Suppressor macrophage (primary cell): ENCODE results near the gene PNMA8B.

ENCODE experiments used
- DNase-seq, 4 experiments: peaks; one replicate each; pipeline ENCODE4 v3.0.0-alpha.2; 2020 to 2022

PNMA8B gene

DNA sequence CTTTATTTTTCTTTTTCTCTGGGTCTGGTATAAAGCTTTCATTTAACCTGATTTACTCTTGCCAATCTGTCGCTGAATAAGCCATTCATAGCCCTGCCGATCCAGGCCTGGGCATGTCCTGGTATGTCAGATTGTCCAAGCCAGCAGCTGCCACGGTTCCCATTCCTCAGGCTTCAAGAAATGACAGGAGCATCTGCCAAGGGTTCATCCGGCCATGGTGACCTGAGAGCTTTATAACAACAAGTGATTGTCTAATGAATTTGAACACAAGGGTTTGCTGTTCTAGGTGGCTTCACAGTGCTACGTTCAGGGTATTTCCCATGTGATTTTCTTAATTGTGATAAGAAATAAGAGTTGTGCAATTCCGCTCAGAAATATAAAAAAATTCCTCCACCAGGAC, 44.3 kb downstream of the PNMA8B start:
- DNase-seq: no peak

DNA sequence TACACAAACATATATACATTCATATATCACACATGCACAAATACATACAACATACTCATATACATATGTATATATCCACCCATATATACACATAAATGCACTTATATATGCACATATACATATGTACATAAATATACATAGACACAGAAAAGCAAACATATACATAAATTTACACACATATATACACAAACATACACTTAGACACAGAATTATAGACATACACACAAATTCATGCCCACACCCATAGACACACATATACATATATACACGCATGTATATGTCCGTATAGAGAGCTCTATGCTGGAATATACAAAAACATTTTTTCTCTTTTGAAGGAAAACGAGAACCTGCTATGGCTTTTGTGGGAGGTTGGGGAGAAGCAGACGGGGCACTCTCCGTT, 44.9 kb downstream of the PNMA8B start:
- DNase-seq: no peak

DNA sequence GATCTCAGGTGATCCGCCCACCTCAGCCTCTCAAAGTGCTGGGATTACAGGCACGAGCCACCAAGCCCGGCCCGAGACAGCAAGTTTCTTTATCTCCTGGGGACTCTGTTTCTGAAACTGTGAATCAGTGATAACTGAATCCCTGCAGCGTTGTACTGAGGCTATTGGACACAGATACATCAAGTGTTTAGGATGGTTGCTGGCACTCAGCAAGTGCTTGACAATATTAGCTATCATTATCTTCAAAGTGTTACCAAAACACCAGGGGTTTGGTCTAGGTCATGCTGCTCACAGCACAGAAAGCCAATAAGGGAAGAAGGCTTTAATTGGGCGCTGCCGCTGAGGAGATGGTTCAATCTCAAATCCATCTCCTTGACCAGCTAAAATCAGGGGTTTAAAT, 46.4 kb downstream of the PNMA8B start:
- no peak for DNase-seq

DNA sequence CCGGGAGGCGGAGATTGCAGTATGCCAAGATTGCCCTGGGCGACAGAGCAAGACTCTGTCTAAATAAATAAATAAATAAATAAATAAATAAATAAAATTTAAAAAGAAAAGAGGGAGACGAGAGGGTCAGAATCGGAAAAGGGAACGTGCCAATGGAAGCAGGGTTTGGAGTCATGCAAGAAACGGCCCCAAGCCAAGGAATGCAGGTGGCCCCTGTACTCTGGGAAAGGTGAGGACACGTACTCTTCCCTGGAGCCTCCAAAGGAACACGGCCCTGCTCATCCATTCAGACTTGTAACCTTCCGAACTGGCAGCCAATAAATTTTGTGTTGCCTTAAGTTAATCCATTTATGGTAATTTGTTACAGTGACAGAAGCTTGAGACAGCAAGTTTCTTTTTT, 47.1 kb downstream of the PNMA8B start:
- DNase-seq: no peak

DNA sequence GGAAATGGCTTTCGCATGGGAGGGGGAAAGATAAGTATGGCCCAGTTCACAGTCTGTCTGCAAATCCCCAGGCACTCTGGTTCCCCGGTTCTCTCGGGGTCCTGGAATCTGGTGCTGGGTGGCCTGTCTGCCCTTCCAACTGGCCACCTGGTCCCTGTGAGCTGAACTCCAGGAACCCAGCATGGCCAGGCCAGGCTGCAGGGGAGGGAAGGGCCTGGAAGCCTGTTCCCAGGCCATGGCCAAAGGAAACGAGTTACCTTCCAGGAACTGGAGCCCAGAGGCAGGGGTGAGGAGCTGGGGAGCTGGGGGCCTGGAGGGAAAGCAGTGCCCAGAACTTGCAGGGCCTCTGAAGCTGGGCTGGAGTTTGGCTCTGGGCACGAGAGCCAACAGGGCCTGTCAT, 47.8 kb downstream of the PNMA8B start:
- DNase-seq: no peak

DNA sequence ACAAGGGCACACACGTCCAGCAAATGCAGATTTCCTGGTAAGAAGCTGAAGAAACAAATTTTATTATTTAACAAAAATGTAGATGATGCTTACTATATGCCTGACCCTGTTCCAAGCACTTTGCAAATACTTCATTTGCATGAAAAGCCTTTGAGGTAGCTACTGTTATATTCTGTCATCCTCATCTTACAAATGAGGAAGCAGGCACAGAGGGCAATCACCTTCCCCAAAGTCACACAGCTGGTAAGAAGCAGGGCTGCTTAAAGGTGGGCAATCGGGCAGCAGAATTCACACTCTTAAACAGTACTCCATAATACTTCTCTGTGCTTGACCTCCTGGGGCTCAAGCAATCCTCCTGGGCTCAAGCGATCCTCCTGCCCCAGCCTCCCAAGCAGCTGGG, 48.7 kb downstream of the PNMA8B start:
- DNase-seq: no peak

DNA sequence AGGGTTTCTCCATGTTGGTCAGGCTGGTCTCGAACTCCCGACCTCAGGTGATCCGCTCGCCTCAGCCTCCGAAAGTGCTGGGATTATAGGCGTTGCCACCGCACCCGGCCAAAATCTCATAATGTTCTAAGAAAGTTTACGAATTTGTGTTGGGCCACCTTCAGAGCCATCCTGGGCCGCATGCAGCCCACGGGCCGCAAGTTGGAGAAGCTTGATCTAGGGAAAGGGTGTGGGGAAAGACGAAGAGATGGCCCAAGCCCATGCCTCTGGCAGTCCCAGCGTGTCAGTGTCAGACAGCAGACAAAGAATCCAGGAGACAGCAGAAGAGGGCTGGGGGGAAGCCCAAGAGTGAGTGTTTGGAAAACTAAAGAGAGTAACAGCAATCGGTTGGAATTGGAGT, 49.6 kb downstream of the PNMA8B start:
- DNase-seq: no peak

DNA sequence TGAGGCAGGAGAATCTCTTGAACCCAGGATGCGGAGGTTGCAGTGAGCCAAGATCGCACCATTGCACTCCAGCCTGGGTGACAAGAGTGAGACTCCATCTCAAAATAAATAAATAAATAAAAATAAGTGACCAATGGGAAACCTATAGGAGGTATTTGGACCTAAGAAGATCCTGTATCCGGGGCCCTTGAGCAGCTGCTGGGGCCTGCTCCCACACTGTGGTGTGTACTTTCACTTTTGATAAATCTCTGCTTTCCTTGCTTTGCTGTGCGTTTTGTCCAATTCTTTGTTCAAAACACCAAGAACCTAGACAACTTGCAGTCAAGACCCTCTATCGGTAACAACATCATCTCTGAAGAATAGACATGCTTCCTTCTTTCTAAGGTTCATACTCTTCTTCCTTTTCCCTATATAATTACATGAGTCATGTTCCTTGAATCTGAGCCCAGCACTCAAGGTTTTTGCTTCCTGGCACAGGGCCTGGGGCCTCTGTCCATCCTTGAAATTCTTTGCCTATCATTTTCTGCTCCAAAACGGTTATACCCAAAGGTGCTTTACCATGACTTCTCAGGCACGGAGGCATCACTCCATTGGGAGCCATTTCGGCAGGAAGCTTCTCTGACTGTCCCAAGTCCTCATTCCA, 52.7 kb downstream of the PNMA8B start:
- DNase-seq: no peak

DNA sequence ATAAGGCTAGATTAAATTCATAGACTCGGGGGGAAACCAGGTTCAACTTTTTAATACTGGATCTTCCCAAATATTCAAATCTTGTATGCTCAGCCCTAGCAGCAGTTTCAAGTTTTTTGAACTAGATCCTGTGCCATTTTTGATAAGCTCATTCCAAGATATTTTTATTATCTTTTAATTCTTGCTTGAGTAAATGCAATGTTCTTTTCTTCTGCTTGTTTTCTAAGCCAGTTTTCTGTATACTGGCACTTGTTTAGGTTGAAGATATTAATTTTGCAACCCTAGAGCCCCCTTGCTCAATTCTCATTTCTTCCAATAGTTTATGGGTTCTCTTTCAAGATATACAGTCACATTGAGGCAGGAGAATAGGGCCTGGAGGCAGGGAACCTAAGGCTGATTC, 53.8 kb downstream of the PNMA8B start:
- no peak for DNase-seq
